ENCODE measurements around the gene NDUFA9. TPM values are rescaled to one million over a fixed set of nuclear protein-coding genes. Genes with fewer than 3 reads are reported as not detected.

The NDUFA9 gene
- total and polyA plus RNA-seq, 4 donors, result 18.0 to 56.3 (median 45.4) TPM

- H3K27ac ChIP-seq (ENCODE audit: low read depth in 1 of 2, low read length in 2 of 2), result no peak overlapping the region
- no peak overlapping the region for H3K4me3 ChIP-seq (ENCODE audit: low read length in 2 of 2)
- WGBS, 2 donors, result 70 to 73% methylated on average over 2 of the region's 2 CpGs
- H3K9me3 ChIP-seq (ENCODE audit: control insufficient read depth, low read length), result no peaks in the 10 kb centered on the region
- H3K4me1 ChIP-seq (ENCODE audit: control insufficient read depth in 1 of 2, insufficient read depth in 2 of 2, low read length in 2 of 2), result peaks cover 0 to 3% of the 10 kb centered on the region in 2 donors
- DNase-seq (no peak), ATAC-seq (ENCODE audit: low FRiP score) (no peak)
- H3K36me3 ChIP-seq (ENCODE audit: control insufficient read depth in 1 of 2, insufficient read depth in 2 of 2, low read length in 1 of 2), result peaks cover 4 to 10% of the 10 kb centered on the region in 2 donors
- intact Hi-C loops (cut with DNase I), result no loop called here
- no peaks in the 10 kb centered on the region for H3K27me3 ChIP-seq (ENCODE audit: control insufficient read depth in 1 of 2, insufficient read depth in 2 of 2, low read length in 1 of 2)
Measured at GRCh38 chr12:4653691-4654090, 4.8 kb downstream of the NDUFA9 start.

GRCh38 chr12:4663971-4664505 is 15.1 kb downstream of the NDUFA9 start:
- no peaks in the 10 kb centered on the region for H3K27me3 ChIP-seq (ENCODE audit: control insufficient read depth in 1 of 2, insufficient read depth in 2 of 2, low read length in 1 of 2)
- no peak overlapping the region for H3K27ac ChIP-seq (ENCODE audit: low read depth in 1 of 2, low read length in 2 of 2)
- intact Hi-C loops (cut with DNase I), result no loop called here
- DNase-seq (no peak), ATAC-seq (ENCODE audit: low FRiP score) (no peak)
- 62 to 90% methylated on average over 3 of the region's 3 CpGs for WGBS, 2 donors
- no peak overlapping the region for H3K4me3 ChIP-seq (ENCODE audit: low read length in 2 of 2)
- no peaks in the 10 kb centered on the region for H3K9me3 ChIP-seq (ENCODE audit: control insufficient read depth, low read length)
- H3K4me1 ChIP-seq (ENCODE audit: control insufficient read depth in 1 of 2, insufficient read depth in 2 of 2, low read length in 2 of 2), result no peaks in the 10 kb centered on the region
- H3K36me3 ChIP-seq (ENCODE audit: control insufficient read depth in 1 of 2, insufficient read depth in 2 of 2, low read length in 1 of 2), result peaks cover 26 to 29% of the 10 kb centered on the region in 2 donors

DNA sequence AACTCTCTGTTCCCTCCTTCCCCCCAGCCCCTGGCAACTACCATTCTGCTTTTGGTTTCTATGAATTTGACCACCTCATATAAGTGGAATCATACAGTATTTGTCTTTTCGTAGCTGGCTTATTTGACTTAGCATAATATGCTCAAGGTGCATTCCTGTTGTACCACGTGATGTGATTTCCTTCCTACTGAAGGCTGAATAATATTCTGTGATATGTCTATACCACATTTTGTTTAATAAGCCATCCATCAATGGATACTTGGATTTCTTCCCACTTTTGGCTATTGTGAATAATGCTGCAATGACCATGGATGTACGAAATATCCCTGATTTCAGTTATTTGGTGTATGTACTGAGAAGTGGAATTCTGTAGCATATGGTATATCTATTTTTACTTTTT is 16.3 kb downstream of the NDUFA9 start:
- Histone ChIP-seq H3K9me3 (ENCODE audit: control insufficient read depth, low read length) (no peaks in the 10 kb centered on the region), H3K27ac (ENCODE audit: low read depth in 1 of 2, low read length in 2 of 2) (no peak overlapping the region), H3K4me1 (ENCODE audit: control insufficient read depth in 1 of 2, insufficient read depth in 2 of 2, low read length in 2 of 2) (no peaks in the 10 kb centered on the region), H3K36me3 (ENCODE audit: control insufficient read depth in 1 of 2, insufficient read depth in 2 of 2, low read length in 1 of 2) (peaks cover 16 to 25% of the 10 kb centered on the region in 2 donors), H3K27me3 (ENCODE audit: control insufficient read depth in 1 of 2, insufficient read depth in 2 of 2, low read length in 1 of 2) (no peaks in the 10 kb centered on the region), H3K4me3 (ENCODE audit: low read length in 2 of 2) (no peak overlapping the region)
- WGBS, 2 donors, result 93 to 97% methylated on average over 3 of the region's 3 CpGs
- DNase-seq (no peak), ATAC-seq (ENCODE audit: low FRiP score) (no peak)
- intact Hi-C loops (cut with DNase I), result no loop called here

DNA sequence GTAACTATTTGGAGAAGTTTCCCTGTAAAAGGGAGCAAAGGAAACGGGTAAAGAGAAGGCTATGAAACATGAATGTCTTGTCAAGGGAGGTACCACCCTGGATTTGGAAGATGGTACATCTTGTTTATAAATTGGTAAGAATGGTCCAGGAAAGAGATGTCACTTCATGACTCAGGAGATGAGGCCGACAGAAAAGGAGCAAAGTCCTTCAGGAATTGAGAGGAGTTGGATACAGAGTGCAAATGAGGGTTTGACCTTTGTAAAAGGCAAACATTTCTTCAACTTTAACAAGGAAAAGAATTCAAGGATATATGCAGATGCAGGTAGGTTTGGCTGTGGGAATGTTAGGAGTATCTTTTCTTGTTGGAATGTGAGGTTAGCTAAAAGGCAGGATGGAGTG is 30.8 kb downstream of the NDUFA9 start:
- H3K27me3 ChIP-seq (ENCODE audit: control insufficient read depth in 1 of 2, insufficient read depth in 2 of 2, low read length in 1 of 2), result no peaks in the 10 kb centered on the region

GRCh38 chr12:4681732-4682131 is 32.8 kb downstream of the NDUFA9 start:
- H3K4me3 ChIP-seq (ENCODE audit: low read length in 2 of 2), result no peak overlapping the region

More for the DNA sequence above, 30.8 kb downstream of the NDUFA9 start:
- Histone ChIP-seq H3K4me1 (ENCODE audit: control insufficient read depth in 1 of 2, insufficient read depth in 2 of 2, low read length in 2 of 2) (no peaks in the 10 kb centered on the region), H3K4me3 (ENCODE audit: low read length in 2 of 2) (no peak overlapping the region), H3K9me3 (ENCODE audit: control insufficient read depth, low read length) (no peaks in the 10 kb centered on the region), H3K36me3 (ENCODE audit: control insufficient read depth in 1 of 2, insufficient read depth in 2 of 2, low read length in 1 of 2) (peaks cover 0 to 7% of the 10 kb centered on the region in 2 donors), H3K27ac (ENCODE audit: low read depth in 1 of 2, low read length in 2 of 2) (no peak overlapping the region)
- WGBS, 2 donors, result 90 to 92% methylated on average over 2 of the region's 2 CpGs
- DNase-seq, result no peak
- intact Hi-C loops (cut with DNase I), result no loop called here
- ATAC-seq (ENCODE audit: low FRiP score), result no peak

GRCh38 chr12:4685317-4685716 is 36.4 kb downstream of the NDUFA9 start:
- H3K4me1 ChIP-seq (ENCODE audit: control insufficient read depth in 1 of 2, insufficient read depth in 2 of 2, low read length in 2 of 2), result no peaks in the 10 kb centered on the region
- H3K36me3 ChIP-seq (ENCODE audit: control insufficient read depth in 1 of 2, insufficient read depth in 2 of 2, low read length in 1 of 2), result peaks cover 0 to 17% of the 10 kb centered on the region in 2 donors
- no peak for DNase-seq
- ATAC-seq (ENCODE audit: low FRiP score), result no peak
- H3K27ac ChIP-seq (ENCODE audit: low read depth in 1 of 2, low read length in 2 of 2), result no peak overlapping the region
- H3K27me3 ChIP-seq (ENCODE audit: control insufficient read depth in 1 of 2, insufficient read depth in 2 of 2, low read length in 1 of 2), result no peaks in the 10 kb centered on the region
- intact Hi-C loops (cut with DNase I), result no loop called here
- no peaks in the 10 kb centered on the region for H3K9me3 ChIP-seq (ENCODE audit: control insufficient read depth, low read length)
- no peak overlapping the region for H3K4me3 ChIP-seq (ENCODE audit: low read length in 2 of 2)
- WGBS, 2 donors, result 85 to 89% methylated on average over 8 of the region's 8 CpGs

More at GRCh38 chr12:4681732-4682131, 32.8 kb downstream of the NDUFA9 start:
- Histone ChIP-seq H3K36me3 (ENCODE audit: control insufficient read depth in 1 of 2, insufficient read depth in 2 of 2, low read length in 1 of 2) (peaks cover 0 to 16% of the 10 kb centered on the region in 2 donors), H3K9me3 (ENCODE audit: control insufficient read depth, low read length) (no peaks in the 10 kb centered on the region), H3K27ac (ENCODE audit: low read depth in 1 of 2, low read length in 2 of 2) (no peak overlapping the region), H3K27me3 (ENCODE audit: control insufficient read depth in 1 of 2, insufficient read depth in 2 of 2, low read length in 1 of 2) (no peaks in the 10 kb centered on the region), H3K4me1 (ENCODE audit: control insufficient read depth in 1 of 2, insufficient read depth in 2 of 2, low read length in 2 of 2) (no peaks in the 10 kb centered on the region)
- no peak for ATAC-seq (ENCODE audit: low FRiP score)
- no peak for DNase-seq
- intact Hi-C loops (cut with DNase I), result no loop called here
- WGBS, 2 donors, result 96 to 97% methylated on average over 3 of the region's 3 CpGs

DNA sequence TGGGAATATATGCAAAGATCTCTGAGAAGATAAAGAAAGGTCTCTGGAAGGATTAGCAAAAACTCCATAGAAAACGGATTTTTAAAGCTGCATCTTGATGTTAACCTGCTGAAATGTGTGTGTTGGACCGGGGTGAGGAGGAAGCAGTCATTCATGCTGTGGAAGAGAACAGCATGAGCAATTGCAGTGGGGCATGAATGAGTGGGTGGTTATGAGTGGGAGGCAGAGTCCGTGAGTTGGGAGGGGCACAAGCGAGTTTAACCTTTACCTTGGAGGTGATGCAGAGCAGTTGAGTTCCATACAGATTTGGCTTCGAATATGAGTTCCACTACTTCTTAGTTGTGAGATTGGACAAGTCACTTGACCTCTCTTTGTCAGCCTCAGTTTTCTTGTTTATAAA is 41.8 kb downstream of the NDUFA9 start:
- no peaks in the 10 kb centered on the region for H3K9me3 ChIP-seq (ENCODE audit: control insufficient read depth, low read length)
- no peaks in the 10 kb centered on the region for H3K4me1 ChIP-seq (ENCODE audit: control insufficient read depth in 1 of 2, insufficient read depth in 2 of 2, low read length in 2 of 2)
- intact Hi-C loops (cut with DNase I), result no loop called here
- DNase-seq (no peak), ATAC-seq (ENCODE audit: low FRiP score) (no peak)
- no peak overlapping the region for H3K27ac ChIP-seq (ENCODE audit: low read depth in 1 of 2, low read length in 2 of 2)
- no peak overlapping the region for H3K4me3 ChIP-seq (ENCODE audit: low read length in 2 of 2)
- WGBS, 2 donors, result 96 to 97% methylated on average over 5 of the region's 5 CpGs
- H3K36me3 ChIP-seq (ENCODE audit: control insufficient read depth in 1 of 2, insufficient read depth in 2 of 2, low read length in 1 of 2), result peaks cover 2 to 12% of the 10 kb centered on the region in 2 donors
- H3K27me3 ChIP-seq (ENCODE audit: control insufficient read depth in 1 of 2, insufficient read depth in 2 of 2, low read length in 1 of 2), result no peaks in the 10 kb centered on the region

Other genes with a start within 250 kb of the NDUFA9 start
- not detected for gene FGF6, start 203.3 kb upstream of the NDUFA9 start, total RNA-seq
- gene FGF6, start 203.3 kb upstream of the NDUFA9 start, polyA plus RNA-seq, result not detected
- 1 to 10 TPM; 1.2 to 2.8 TPM for gene RAD51AP1, start 110.2 kb upstream of the NDUFA9 start, total RNA-seq
- 1 to 10 TPM; 2.2 to 2.9 TPM for gene RAD51AP1, start 110.2 kb upstream of the NDUFA9 start, polyA plus RNA-seq
- 10 to 100 TPM; 29.6 to 33.8 TPM for gene DYRK4, start 86.9 kb upstream of the NDUFA9 start, total RNA-seq
- gene DYRK4, start 86.9 kb upstream of the NDUFA9 start, polyA plus RNA-seq, result 10 to 100 TPM; 45.3 to 74.8 TPM
- 1 to 10 TPM in 1 of 2 donors, under 1 TPM in 1; 0.68 to 1.4 TPM for gene AKAP3, start 63 bp upstream of the NDUFA9 start, total RNA-seq
- gene AKAP3, start 63 bp upstream of the NDUFA9 start, polyA plus RNA-seq, result under 1 TPM; 0.50 to 0.51 TPM
- gene GALNT8, start 71.3 kb downstream of the NDUFA9 start, total RNA-seq, result 1 to 10 TPM; 4.7 to 6.9 TPM
- 1 to 10 TPM; 1.4 to 1.6 TPM for gene GALNT8, start 71.3 kb downstream of the NDUFA9 start, polyA plus RNA-seq

All from aorta (tissue), 5 donors.